GM12864 (cell line): Measurements from ENCODE around the gene DNAH9.

Experiments used
- DNase-seq: peaks from one replicate; pipeline ENCODE4 v3.0.0-alpha.2; 2011; ENCODE audit warnings: low read depth
- H3K4me3 ChIP-seq: 2 replicates; pipeline ENCODE4 v1.5.1; 2011; ENCODE audit warnings: mild to moderate bottlenecking, low read depth, low read length, control low read depth
- TF ChIP-seq, protein P1 (sequence below): IDR thresholded peaks from 2 replicates; pipeline ENCODE4 v1.5.1; 2011; ENCODE audit warnings: low read depth, mild to moderate bottlenecking, moderate library complexity, low read length, control low read depth, inconsistent platforms; ENCODE audit errors: missing control alignments

DNAH9 gene

GRCh38 chr17:11627301-11627940 lies 29.2 kb downstream of the DNAH9 start:
- no peak for DNase-seq
- H3K4me3 ChIP-seq = no peak overlapping the region
- TF ChIP-seq, protein P1, sequence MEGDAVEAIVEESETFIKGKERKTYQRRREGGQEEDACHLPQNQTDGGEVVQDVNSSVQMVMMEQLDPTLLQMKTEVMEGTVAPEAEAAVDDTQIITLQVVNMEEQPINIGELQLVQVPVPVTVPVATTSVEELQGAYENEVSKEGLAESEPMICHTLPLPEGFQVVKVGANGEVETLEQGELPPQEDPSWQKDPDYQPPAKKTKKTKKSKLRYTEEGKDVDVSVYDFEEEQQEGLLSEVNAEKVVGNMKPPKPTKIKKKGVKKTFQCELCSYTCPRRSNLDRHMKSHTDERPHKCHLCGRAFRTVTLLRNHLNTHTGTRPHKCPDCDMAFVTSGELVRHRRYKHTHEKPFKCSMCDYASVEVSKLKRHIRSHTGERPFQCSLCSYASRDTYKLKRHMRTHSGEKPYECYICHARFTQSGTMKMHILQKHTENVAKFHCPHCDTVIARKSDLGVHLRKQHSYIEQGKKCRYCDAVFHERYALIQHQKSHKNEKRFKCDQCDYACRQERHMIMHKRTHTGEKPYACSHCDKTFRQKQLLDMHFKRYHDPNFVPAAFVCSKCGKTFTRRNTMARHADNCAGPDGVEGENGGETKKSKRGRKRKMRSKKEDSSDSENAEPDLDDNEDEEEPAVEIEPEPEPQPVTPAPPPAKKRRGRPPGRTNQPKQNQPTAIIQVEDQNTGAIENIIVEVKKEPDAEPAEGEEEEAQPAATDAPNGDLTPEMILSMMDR = no peak

GRCh38 chr17:11628374-11628773 lies 30.1 kb downstream of the DNAH9 start:
- DNase-seq = no peak
- H3K4me3 ChIP-seq = no peak overlapping the region
- TF ChIP-seq, protein P1 = no peak

- DNase-seq = no peak
- no peak overlapping the region for H3K4me3 ChIP-seq
- TF ChIP-seq, protein P1 = no peak
Measured at GRCh38 chr17:11628831-11629230, 30.6 kb downstream of the DNAH9 start.

- TF ChIP-seq, protein P1 = no peak
- no peak overlapping the region for H3K4me3 ChIP-seq
- DNase-seq = no peak
Measured at GRCh38 chr17:11636771-11637170, 38.5 kb downstream of the DNAH9 start.

DNA sequence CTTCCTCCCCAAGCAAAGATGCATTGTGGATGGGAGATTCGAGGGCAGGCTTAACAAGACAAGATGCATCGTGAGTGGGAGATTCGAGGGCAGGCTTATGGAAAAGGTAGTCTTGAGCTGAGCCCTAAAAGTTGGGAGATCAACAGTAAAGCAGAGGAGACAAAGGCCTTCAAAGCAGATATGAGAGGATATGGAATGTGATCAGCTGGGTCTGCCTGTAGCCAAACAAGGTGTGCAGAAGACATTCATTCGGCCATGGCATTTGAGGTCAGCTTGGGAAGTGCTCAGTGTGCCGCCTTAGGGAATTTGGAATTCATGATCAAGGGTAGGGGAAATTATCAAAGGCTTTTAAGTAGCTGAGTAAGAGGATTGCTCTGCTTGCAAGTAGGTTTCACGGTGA lies 39.5 kb downstream of the DNAH9 start:
- H3K4me3 ChIP-seq = no peak overlapping the region
- TF ChIP-seq, protein P1 = no peak
- DNase-seq = no peak

DNA sequence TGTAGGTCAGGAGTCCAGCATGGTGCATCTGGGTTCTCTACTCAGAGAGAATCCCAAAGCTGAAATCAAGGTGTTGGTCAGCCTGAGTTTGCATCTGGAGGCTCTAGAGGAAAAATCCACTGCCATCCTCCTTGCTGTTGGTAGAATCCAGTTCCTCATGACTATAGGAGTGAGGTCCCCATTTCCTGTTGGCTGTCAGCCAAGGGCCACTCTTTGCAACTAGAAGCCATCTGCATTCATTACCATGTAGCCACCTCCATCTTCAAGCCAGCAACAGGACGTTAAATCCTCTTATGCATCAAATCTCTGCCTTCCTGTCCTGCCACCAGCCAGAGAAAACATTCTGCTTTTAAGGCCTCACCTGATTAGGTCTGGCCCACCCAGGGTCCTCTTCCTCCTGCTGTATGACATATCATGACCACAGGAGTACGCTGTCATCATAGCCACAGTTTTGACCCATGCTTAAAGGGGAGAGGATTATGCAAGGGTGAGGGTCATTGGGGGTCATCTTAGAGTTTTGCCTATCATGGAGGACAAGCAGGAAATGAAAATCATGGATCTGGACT lies 40.5 kb downstream of the DNAH9 start:
- DNase-seq = no peak
- TF ChIP-seq, protein P1 = no peak
- H3K4me3 ChIP-seq = no peak overlapping the region
